ENCODE data around the gene STAG3.
"Not testable (repeated sequence)": the region's sequence is repeated elsewhere in the genome, so short reads cannot be mapped to it uniquely, and the experiment has no call there.

STAG3 gene

GRCh38 chr7:100247152-100247757 is 69.5 kb downstream of the STAG3 start:
- peak; percentile 17 for DNase-seq (ENCODE audit: low spot score)

GRCh38 chr7:100248483-100248882 is 70.8 kb downstream of the STAG3 start:
- DNase-seq (ENCODE audit: low spot score): no peak

DNA sequence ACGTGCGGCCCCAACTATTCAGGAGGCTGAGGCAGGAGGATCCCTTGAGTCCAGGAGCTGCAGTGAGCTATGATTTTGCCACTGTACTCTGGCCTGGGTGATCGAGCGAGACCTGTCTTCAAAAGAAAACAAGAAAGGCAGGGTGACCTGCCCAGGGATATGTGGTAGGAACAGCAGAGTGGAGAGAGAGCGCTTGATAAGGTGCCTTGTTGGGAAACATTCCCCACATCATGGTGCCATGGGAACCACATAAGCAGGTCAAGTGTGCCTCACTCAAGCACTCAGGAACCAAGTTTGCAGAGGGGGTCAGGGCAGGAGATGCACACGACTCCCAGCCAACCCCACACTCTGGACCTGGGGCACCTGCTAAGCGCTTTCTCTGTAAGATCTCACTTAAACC is 79.3 kb downstream of the STAG3 start:
- DNase-seq (ENCODE audit: low spot score): no peak

- not testable (repeated sequence) for DNase-seq (ENCODE audit: low spot score)
Observed at GRCh38 chr7:100259984-100260383, 82.3 kb downstream of the STAG3 start.

DNA sequence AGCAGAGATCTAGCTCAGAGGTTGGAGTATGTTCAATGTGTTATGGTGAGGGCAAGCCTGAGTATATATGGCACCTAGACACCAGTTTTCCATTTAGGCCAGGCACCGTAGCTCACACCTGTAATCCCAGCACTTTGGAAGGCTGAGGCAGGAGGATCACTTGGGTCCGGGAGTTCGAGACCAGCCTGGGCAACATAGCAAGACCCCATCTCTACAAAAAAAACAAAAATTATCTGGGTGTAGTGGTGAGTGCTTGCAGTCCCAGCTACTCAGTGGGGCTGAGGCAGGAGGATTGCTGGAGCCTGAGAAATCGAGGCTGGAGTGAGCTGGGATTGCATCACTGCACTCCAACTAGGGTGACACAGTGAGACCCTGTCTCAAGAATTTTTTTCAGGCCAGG is 85.2 kb downstream of the STAG3 start:
- DNase-seq (ENCODE audit: low spot score): not testable (repeated sequence)

Data from hematopoietic multipotent progenitor cell treated with erythropoietin and hydrocortisone succinate and interleukin-3 and kit ligand, for 17 days (in vitro differentiated cells).